Measurements from ENCODE around the gene TBC1D10A.

Gene TBC1D10A

GRCh38 chr22:30357650-30358215, 31.0 kb upstream of the TBC1D10A start (continued):
- TF ChIP-seq ZNF362 (tag by site-specific recombination; IDR thresholded peaks at IDR 0.05) (no peak), ZIC2 (tag by site-specific recombination; IDR thresholded peaks at IDR 0.05) (no peak), TRIM28 (IDR thresholded peaks at IDR 0.05; ENCODE audit: borderline replicate concordance, low read length) (no peak)

GRCh38 chr22:30357236-30357570, 30.5 kb upstream of the TBC1D10A start:
- no peak overlapping the region for H3K27ac ChIP-seq (ENCODE audit: extremely low read depth, low read depth, low read length)
- CTCF ChIA-PET, result interaction anchor here (0.5 to 1.7 kb wide), 6 partner anchors 29 to 271 kb away, joined by 3 to 5 read pairs (median 4); partner anchors contain the start of genes CASTOR1 and RNF215
- H3K36me3 ChIP-seq (ENCODE audit: control insufficient read depth in 2 of 2, insufficient read depth in 1 of 2, low read length in 2 of 2), result peaks cover 0 to 30% of the 10 kb centered on the region in 2 experiments; a peak in 2 of 3 replicates
- POLR2A ChIA-PET, result interaction anchor here (0.6 to 2.1 kb wide), 31 partner anchors 9 to 937 kb away, joined by 3 to 40 read pairs (median 5); partner anchors contain the start of genes CASTOR1, RNF215, SEC14L2 and TBC1D10A
- peak overlapping the region; percentile 98 for H3K4me3 ChIP-seq (ENCODE audit: low read depth, low read length)
- no peaks in the 10 kb centered on the region for H3K9me3 ChIP-seq (ENCODE audit: control insufficient read depth, insufficient read depth, low read depth, low read length)
- peaks cover 5% of the 10 kb centered on the region; the same call in 1 of the 2 replicates for H3K4me1 ChIP-seq (ENCODE audit: control insufficient read depth, insufficient read depth, low read length)
- TF ChIP-seq, protein P1, sequence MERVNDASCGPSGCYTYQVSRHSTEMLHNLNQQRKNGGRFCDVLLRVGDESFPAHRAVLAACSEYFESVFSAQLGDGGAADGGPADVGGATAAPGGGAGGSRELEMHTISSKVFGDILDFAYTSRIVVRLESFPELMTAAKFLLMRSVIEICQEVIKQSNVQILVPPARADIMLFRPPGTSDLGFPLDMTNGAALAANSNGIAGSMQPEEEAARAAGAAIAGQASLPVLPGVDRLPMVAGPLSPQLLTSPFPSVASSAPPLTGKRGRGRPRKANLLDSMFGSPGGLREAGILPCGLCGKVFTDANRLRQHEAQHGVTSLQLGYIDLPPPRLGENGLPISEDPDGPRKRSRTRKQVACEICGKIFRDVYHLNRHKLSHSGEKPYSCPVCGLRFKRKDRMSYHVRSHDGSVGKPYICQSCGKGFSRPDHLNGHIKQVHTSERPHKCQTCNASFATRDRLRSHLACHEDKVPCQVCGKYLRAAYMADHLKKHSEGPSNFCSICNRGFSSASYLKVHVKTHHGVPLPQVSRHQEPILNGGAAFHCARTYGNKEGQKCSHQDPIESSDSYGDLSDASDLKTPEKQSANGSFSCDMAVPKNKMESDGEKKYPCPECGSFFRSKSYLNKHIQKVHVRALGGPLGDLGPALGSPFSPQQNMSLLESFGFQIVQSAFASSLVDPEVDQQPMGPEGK (tag by site-specific recombination; IDR thresholded peaks at IDR 0.05), result no peak; the same call in 1 of the 2 replicates
- TF ChIP-seq ZNF433 (tag by site-specific recombination; IDR thresholded peaks at IDR 0.05; ENCODE audit: low read depth), result no peak
- TF ChIP-seq ZNF792 (tag by site-specific recombination; IDR thresholded peaks at IDR 0.05), result no peak
- TF ChIP-seq ZNF211 (tag by site-specific recombination; IDR thresholded peaks at IDR 0.05; ENCODE audit: low read depth), result no peak
- no peak for TF ChIP-seq ZEB2 (tag by site-specific recombination; IDR thresholded peaks at IDR 0.05)
- no peak for TF ChIP-seq SCRT1 (tag by site-specific recombination; IDR thresholded peaks at IDR 0.05; ENCODE audit: borderline replicate concordance)
- TF ChIP-seq ZNF37A (tag by site-specific recombination; IDR thresholded peaks at IDR 0.05), result no peak
- no peak for TF ChIP-seq CTCF (tag by site-specific recombination; IDR thresholded peaks at IDR 0.05)
- no peak for TF ChIP-seq AEBP2 (tag by site-specific recombination; IDR thresholded peaks at IDR 0.05; ENCODE audit: borderline replicate concordance)
- no peak for TF ChIP-seq OVOL3 (tag by site-specific recombination; IDR thresholded peaks at IDR 0.05)
- TF ChIP-seq ZNF843 (tag by site-specific recombination; IDR thresholded peaks at IDR 0.05), result no peak
- no peak for TF ChIP-seq KLF16 (tag by site-specific recombination; IDR thresholded peaks at IDR 0.05)
- TF ChIP-seq ZNF629 (tag by site-specific recombination; IDR thresholded peaks at IDR 0.05), result no peak
- TF ChIP-seq KLF7 (tag by site-specific recombination; IDR thresholded peaks at IDR 0.05; ENCODE audit: borderline replicate concordance), result no peak
- no peak for TF ChIP-seq ZNF560 (tag by site-specific recombination; IDR thresholded peaks at IDR 0.05; ENCODE audit: borderline replicate concordance)
- TF ChIP-seq ZBTB7A (tag by site-specific recombination; IDR thresholded peaks at IDR 0.05; ENCODE audit: low read depth), result no peak
- TF ChIP-seq, protein P2, sequence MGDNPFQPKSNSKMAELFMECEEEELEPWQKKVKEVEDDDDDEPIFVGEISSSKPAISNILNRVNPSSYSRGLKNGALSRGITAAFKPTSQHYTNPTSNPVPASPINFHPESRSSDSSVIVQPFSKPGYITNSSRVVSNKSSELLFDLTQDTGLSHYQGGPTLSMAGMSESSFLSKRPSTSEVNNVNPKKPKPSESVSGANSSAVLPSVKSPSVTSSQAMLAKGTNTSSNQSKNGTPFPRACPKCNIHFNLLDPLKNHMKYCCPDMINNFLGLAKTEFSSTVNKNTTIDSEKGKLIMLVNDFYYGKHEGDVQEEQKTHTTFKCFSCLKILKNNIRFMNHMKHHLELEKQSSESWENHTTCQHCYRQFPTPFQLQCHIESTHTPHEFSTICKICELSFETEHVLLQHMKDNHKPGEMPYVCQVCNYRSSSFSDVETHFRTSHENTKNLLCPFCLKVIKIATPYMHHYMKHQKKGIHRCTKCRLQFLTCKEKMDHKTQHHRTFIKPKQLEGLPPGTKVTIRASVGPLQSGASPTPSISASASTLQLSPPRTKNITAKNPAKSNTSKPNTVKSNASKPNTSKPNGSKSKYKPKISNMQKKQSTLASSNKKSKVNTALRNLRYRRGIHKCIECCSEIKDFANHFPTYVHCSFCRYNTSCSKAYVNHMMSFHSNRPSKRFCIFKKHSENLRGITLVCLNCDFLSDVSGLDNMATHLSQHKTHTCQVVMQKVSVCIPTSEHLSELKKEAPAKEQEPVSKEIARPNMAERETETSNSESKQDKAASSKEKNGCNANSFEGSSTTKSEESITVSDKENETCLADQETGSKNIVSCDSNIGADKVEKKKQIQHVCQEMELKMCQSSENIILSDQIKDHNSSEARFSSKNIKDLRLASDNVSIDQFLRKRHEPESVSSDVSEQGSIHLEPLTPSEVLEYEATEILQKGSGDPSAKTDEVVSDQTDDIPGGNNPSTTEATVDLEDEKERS (tag by site-specific recombination; IDR thresholded peaks at IDR 0.05), result no peak
- no peak for TF ChIP-seq ZIC2 (tag by site-specific recombination; IDR thresholded peaks at IDR 0.05)
- no peak for TF ChIP-seq ZNF248 (tag by site-specific recombination; IDR thresholded peaks at IDR 0.05)
- TF ChIP-seq, protein P3, sequence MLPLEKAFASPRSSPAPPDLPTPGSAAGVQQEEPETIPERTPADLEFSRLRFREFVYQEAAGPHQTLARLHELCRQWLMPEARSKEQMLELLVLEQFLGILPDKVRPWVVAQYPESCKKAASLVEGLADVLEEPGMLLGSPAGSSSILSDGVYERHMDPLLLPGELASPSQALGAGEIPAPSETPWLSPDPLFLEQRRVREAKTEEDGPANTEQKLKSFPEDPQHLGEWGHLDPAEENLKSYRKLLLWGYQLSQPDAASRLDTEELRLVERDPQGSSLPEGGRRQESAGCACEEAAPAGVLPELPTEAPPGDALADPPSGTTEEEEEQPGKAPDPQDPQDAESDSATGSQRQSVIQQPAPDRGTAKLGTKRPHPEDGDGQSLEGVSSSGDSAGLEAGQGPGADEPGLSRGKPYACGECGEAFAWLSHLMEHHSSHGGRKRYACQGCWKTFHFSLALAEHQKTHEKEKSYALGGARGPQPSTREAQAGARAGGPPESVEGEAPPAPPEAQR (tag by site-specific recombination; IDR thresholded peaks at IDR 0.05), result no peak
- no peak for TF ChIP-seq ZNF184 (tag by site-specific recombination; IDR thresholded peaks at IDR 0.05)
- no peak for TF ChIP-seq ZNF146 (tag by site-specific recombination; IDR thresholded peaks at IDR 0.05)
- TF ChIP-seq ZNF776 (tag by site-specific recombination; IDR thresholded peaks at IDR 0.05; ENCODE audit: borderline replicate concordance), result no peak
- TF ChIP-seq ZNF530 (tag by site-specific recombination; IDR thresholded peaks at IDR 0.05; ENCODE audit: low read depth), result no peak
